ENCODE results near the gene OSGIN1.

OSGIN1 gene

GRCh38 chr16:83958846-83959565, 6.0 kb downstream of the OSGIN1 start:
- DNase-seq, result no peak

GRCh38 chr16:83959656-83960434, 6.8 kb downstream of the OSGIN1 start:
- no peak for DNase-seq

- no peak for DNase-seq
Measured at GRCh38 chr16:83960521-83961249, 7.6 kb downstream of the OSGIN1 start.

GRCh38 chr16:83961591-83961990, 8.6 kb downstream of the OSGIN1 start:
- DNase-seq, result no peak

GRCh38 chr16:83963277-83964119, 10.5 kb downstream of the OSGIN1 start:
- DNase-seq, result no peak

- no peak for DNase-seq
Measured at GRCh38 chr16:83964684-83965443, 11.8 kb downstream of the OSGIN1 start.

- DNase-seq, result no peak
Measured at GRCh38 chr16:83965444-83966152, 12.6 kb downstream of the OSGIN1 start.

- DNase-seq, result no peak
Measured at GRCh38 chr16:83966153-83966696, 13.2 kb downstream of the OSGIN1 start.

GRCh38 chr16:83967091-83967490, 14.1 kb downstream of the OSGIN1 start:
- no peak for DNase-seq

- no peak for DNase-seq
Measured at GRCh38 chr16:83967838-83968305, 14.8 kb downstream of the OSGIN1 start, which contains the start of gene NECAB2. Gene NECAB2, plus strand, starts transcription at chr16:83968244. Its CDS starts 405 bp downstream, at chr16:83968649.

- no peak for DNase-seq
Measured at GRCh38 chr16:83968306-83968851, 15.3 kb downstream of the OSGIN1 start.

GRCh38 chr16:83968891-83969649, 16.0 kb downstream of the OSGIN1 start:
- no peak for DNase-seq

- no peak for DNase-seq
Measured at GRCh38 chr16:83969771-83970429, 16.9 kb downstream of the OSGIN1 start.

GRCh38 chr16:83970430-83970815, 17.4 kb downstream of the OSGIN1 start:
- DNase-seq, result no peak

- DNase-seq, result no peak
Measured at GRCh38 chr16:83971165-83972130, 18.4 kb downstream of the OSGIN1 start.

- DNase-seq, result no peak
Measured at GRCh38 chr16:83972256-83973008, 19.4 kb downstream of the OSGIN1 start.

- DNase-seq, result no peak
Measured at GRCh38 chr16:83973077-83973476, 20.0 kb downstream of the OSGIN1 start.
